Fibroblast of peridontal ligament (primary cell): Measurements from ENCODE around the gene NUCB2.

Experiments
- DNase-seq: peaks from one replicate; pipeline ENCODE4 v3.0.0-alpha.2; 2010; ENCODE audit errors: extremely low read depth

NUCB2 gene

DNA sequence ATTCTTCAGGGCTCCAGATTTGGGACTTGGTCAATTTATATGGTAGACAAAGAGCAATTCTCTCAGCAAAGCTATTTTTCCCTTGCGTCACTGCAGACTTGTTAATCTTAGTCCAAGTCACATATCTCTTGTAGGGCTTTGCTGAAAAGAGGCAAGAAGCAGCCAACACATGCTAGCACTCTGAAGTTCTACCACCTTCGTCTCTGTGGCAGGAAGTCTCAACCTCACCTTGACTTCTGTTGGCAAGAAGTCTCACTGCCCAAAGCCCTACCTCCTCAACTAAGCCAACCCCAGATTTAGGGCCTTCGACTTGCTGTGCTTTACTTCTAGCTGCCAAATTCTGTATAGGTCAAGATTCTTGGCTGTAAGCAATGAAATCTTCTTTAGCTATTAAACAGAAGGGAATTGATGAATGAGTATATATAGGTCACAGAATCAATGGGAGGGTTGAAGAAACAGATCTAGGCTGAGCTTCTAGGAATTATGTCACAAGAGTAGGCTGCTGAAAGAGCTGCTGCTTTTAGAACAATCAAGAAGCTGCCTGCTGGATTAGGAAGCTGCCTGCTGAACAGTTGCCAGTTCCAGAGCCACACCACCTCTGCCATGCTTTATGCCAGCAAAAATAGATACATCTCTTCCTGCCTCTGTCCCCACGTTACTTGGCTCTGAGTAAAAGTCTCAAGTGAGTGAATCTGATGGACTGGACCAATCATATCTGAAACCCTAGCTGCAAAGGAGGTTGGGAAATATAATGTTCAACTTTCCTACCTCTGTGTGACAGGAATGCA lies 57.5 kb downstream of the NUCB2 start:
- DNase-seq: no peak

DNA sequence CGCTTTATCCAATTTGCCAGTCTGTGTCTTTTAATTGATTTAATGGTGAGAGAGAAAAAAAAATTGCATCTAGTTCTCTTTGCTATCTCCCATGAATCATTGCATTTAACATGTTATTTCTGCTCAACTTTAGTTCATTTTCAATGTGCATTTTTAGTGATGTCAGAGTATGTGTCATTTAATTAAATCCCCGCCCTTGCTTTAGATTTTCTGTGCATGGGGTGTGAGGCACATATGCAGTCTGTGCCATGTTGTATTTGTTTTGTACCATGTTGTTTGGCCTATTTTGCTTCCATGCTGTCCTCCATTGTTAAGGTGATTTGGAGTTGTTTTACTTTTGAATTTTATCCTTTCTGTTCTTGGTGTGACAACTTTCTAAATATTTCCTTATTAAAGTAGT lies 66.7 kb downstream of the NUCB2 start:
- peak; percentile 22 for DNase-seq

GRCh38 chr11:17343907-17344306 lies 67.4 kb downstream of the NUCB2 start:
- peak; percentile 95 for DNase-seq

- no peak for DNase-seq
Measured at GRCh38 chr11:17347676-17348075, 71.1 kb downstream of the NUCB2 start.

GRCh38 chr11:17350455-17351171 lies 74.1 kb downstream of the NUCB2 start:
- DNase-seq: no peak

DNA sequence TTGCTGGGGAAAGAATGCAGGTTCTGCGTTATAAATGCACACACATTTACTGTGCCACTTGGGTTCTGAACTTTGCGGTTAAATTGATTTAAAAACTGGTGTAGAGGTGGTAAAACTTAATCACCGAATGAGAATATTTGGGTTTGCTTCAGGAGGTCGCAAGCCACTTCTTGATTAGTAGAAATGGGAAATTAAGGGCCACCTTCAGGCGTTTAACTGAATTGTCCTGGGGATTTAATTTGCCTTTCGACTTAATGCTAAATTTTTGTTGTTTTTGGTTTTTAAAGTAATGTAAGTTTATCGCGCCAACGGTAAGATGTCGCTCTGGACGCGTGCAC lies 74.6 kb downstream of the NUCB2 start:
- DNase-seq: no peak

DNA sequence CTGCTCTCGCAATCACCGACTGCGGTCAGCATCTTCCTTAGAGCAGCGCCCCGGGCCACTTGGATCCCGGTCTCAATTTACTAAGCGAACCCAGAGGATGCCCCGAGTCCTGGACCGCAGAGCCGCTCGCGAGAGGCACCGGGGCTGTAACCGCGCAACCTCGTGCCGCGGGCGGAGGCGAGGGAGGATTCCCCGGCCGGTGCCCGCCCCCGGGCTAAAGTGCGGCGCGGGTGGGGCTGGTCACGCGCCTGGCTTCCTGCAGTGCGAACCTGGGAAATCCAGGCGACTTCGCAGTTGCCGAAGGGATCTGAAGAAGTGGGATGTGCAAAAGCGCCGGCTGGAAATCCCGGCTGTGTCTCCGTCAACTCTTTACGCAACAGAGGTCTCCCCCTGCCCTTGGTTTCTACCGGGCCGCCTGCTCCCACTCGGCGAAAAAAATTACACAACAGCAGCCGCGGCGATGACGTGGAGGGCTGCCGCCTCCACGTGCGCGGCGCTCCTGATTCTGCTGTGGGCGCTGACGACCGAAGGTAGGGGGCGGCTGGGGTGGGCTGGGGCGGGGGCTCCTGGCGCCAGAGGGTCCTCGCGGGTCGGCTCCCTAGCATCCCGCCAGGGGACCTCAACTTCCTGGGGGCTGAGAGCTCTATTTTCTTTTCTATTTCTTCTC lies 75.1 kb downstream of the NUCB2 start, which contains the start of gene NCR3LG1:
Gene NCR3LG1, plus strand, starts transcription at position 291 of the 667 bp plus-strand sequence. Its CDS starts 170 bp downstream, at position 461.
- peak; percentile 74 for DNase-seq

DNA sequence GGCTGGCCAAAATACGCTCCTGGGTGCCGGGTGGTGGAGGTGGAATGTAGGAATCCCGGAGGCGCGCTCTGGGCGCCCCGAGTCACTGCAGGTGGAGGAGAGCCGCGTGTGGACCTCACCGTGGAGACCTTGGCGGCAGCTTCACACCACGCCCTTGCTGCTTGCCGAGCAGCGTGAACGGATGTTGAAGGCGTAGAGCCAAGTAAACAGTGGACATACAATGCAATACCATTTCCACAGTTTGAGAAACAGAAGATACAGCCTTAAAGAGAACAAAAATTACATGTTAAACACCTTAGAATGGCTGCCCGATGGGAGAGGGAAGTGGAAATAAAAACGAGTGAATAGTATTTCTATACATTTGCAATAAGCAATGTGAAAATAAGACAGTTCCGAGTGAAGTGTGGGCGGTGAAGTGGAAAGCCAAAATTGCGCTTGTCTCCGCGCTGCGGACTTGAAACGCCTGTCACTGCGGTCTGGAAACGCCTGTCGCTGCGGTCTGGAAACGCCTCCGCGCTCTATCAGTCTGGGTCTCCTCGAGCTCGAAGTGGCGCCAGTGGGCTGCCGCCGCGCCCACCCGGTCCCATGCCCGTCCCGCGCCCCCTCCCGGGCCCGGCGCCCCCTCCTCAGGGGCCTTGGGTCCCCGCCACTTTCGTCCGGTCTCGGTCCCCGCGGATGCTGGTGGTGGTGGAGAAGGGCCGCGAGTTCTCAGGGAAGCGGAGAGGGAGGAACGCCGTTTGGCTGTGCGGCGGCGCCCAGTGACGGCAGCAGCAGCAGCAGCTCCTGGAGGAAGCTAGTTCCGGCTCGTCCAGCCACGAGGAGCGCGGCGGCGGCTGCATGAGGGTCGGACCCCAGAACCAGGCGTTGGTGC lies 76.6 kb downstream of the NUCB2 start:
- peak; percentile 67 for DNase-seq

DNA sequence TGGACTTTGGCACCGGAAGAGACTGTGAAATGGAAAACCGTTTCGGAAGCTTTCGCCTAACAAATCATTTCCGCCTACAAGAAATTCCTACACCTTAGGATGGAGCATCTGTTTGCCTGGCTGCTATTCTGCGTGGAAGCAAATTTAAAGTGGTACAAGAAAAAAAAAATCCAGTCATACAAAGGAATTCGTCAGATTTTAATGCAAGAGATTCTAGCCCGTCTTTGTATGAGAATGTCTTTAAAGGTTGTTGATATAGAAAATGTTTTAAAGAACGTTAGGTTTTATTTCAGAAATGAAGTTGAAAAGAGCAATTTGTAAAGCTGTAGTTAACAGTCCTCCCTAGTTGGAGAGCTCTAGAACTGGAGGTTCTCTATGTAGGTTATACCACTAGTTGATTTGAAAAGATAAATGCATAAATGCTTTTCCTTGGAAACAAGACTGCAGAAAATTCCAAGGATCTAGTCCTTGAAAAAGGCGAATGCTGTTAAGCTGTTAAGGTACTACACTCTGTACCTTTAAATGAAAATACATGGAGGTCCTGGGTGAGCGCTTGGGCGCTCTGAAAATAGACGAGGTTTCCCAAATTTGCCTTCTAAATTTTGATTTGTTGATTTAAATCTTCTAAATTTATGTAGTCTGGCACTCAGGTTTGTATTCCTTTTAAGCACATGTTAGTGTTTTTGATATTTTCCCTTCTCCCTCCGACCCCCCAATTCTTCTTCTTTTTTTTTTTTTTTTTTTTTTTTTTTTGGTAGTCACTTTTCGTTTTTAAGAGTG lies 77.5 kb downstream of the NUCB2 start:
- DNase-seq: no peak

DNA sequence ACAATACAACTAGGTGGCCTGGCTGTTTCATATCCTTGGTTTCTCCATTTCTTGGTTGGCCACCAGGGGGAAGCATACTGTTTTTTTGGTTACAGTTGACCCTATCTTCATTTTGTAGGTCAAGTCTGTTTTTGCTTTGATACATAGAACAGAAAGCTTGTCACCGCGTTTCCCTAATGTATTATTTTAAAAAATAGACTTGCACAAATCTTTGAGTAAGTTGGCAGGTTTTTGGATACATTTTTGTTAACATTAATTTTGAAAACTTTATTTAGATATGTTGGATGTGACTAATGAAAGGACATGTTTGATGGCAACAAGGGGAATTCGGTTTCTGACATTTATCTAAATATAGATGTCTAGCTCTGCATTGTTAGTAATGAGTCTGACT lies 78.1 kb downstream of the NUCB2 start:
- DNase-seq: peak; percentile 81

- DNase-seq: no peak
Measured at GRCh38 chr11:17366495-17366894, 90.0 kb downstream of the NUCB2 start.

- DNase-seq: no peak
Measured at GRCh38 chr11:17368551-17368950, 92.0 kb downstream of the NUCB2 start.

DNA sequence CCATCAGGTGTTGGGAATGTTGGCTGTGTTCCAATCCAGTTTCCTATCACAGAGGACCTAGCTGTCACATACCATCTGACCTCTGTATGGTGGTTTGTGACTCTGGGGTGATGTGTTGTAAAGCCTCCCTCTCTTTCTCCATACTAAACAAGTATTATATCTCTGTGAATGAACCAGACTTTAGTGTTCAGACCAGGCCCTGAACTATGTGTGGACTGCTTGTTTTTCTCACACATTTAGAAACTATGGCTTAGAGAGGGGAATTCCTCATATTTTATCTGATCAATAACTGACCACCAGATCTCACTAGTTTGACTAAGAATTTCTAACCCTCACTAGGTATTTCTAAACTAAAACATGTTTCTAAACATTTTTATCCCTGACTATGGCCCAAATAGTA lies 92.6 kb downstream of the NUCB2 start:
- no peak for DNase-seq

- DNase-seq: no peak
Measured at GRCh38 chr11:17369684-17370243, 93.2 kb downstream of the NUCB2 start.

DNA sequence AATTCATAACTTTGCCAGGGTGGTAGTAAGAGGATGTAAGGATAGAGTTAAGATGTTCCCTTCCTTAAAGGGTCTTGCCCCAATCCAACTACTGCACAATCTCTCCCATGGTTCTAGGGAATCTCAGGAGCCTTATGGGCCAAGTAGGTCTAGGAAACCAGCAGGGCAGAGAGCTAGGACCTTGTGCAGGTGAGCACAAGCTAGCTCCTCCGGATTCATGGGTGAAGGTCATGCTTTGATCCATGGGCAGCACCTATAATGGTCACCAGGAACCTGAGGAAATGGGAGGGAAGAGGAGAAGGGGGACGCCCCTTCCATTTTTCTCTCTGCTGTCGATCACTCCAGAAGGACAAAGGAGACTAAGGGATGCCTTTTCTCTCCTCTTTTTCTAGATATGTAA lies 95.1 kb downstream of the NUCB2 start:
- peak; percentile 57 for DNase-seq

- DNase-seq: no peak
Measured at GRCh38 chr11:17375547-17375946, 99.0 kb downstream of the NUCB2 start.

DNA sequence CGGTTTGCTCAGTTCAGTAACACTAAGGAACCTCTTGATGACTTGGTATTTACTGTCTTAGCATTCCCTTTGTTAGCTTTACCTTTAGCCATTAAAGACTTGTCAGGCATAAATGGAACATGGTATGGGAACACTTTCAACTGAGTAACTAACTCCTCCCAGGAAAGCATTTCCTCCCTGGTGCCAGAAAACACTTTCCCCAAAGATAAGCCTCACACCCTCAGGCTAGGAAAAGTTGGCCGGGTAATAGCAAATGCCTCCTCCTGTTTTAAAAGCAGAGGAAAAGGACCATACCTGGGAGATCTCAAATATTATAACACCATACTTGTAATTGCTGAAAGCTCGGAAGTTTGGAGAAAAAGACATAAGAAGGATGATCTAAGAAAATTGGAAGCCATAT lies 100.0 kb downstream of the NUCB2 start:
- no peak for DNase-seq

DNA sequence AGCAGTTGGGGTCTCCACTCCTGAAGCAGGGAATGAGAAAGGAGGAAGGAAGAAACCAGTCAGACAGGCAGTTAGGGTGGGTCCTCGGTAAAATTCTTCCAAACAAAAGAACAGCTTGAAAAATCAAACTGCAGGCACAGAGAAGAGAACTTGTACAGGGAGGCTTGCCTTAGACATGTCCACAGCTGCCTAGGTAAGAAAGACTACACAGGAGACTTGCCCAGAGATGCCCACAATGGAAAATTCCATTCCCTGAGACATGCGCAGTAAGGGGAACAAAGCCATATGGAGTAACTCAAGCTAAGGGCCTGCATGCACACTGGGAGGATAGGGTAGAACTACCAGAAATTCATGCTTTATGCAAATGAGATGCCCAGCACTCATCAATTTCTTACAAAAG lies 102.1 kb downstream of the NUCB2 start:
- no peak for DNase-seq

- no peak for DNase-seq
Measured at GRCh38 chr11:17379383-17380180, 103.0 kb downstream of the NUCB2 start.

- no peak for DNase-seq
Measured at GRCh38 chr11:17381156-17381555, 104.6 kb downstream of the NUCB2 start.
